ENCODE results near the gene FMN1. TPM values are rescaled to one million over a fixed set of nuclear protein-coding genes. Genes with fewer than 3 reads are reported as not detected.

Gene FMN1
- polyA plus RNA-seq, 4 donors: 0.54 to 2.1 (median 0.86) TPM

GRCh38 chr15:32936976-32937375 lies 257.5 kb downstream of the FMN1 start:
- H3K27ac ChIP-seq (ENCODE audit: low read depth in 1 of 3, low read length in 2 of 3): no peak overlapping the region
- H3K36me3 ChIP-seq (ENCODE audit: control insufficient read depth in 3 of 3, insufficient read depth in 2 of 3, low read depth in 1 of 3, low read length in 3 of 3): no peaks in the 10 kb centered on the region
- no peaks in the 10 kb centered on the region for H3K27me3 ChIP-seq (ENCODE audit: control insufficient read depth in 3 of 3, insufficient read depth in 3 of 3, low read length in 3 of 3)
- WGBS, 3 donors: 90 to 94% (median 91%) methylated on average over 4 of the region's 4 CpGs
- no peak for DNase-seq
- no peaks in the 10 kb centered on the region for H3K9me3 ChIP-seq (ENCODE audit: control insufficient read depth in 2 of 2, insufficient read depth in 1 of 2, low read depth in 1 of 2, low read length in 1 of 2)
- no peaks in the 10 kb centered on the region for H3K4me1 ChIP-seq (ENCODE audit: control insufficient read depth in 3 of 3, insufficient read depth in 2 of 3, low read depth in 1 of 3, low read length in 2 of 3)
- H3K4me3 ChIP-seq (ENCODE audit: low read depth in 1 of 3, low read length in 3 of 3): no peak overlapping the region
- no peak for FAIRE-seq

DNA sequence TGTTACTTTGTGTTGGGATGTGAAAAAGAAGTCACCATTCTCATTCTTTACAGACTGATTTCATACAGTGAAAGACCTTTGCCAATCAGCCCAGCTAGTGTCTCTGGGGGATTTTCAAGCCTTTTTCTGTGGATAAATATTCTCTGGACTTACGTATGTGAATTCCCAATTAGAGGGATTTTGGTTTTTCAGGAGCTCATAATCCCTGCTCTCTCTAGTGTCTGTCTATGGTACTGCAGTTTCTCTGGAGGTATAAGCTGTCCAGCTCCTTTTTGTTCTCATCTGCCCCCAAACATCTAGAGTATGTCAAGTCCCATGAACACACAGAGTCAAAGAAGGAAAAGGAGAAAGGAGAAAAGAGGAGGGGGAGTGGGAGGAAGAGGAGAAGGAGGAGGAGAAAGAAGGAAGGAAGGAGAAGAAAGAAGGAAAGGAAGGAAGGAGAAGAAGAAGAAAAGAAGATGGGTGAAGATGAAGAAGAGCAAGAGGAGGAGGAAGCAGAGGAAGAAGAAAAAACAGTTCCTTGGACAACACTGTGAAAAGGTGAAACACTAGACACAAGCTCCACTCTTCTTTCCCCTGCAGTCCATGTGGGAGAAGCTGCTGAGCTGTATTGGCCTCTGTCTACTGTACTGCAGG lies 258.1 kb downstream of the FMN1 start:
- Histone ChIP-seq H3K27ac (ENCODE audit: low read depth in 1 of 3, low read length in 2 of 3) (no peak overlapping the region), H3K27me3 (ENCODE audit: control insufficient read depth in 3 of 3, insufficient read depth in 3 of 3, low read length in 3 of 3) (no peaks in the 10 kb centered on the region), H3K4me3 (ENCODE audit: low read depth in 1 of 3, low read length in 3 of 3) (no peak overlapping the region), H3K4me1 (ENCODE audit: control insufficient read depth in 3 of 3, insufficient read depth in 2 of 3, low read depth in 1 of 3, low read length in 2 of 3) (no peaks in the 10 kb centered on the region), H3K36me3 (ENCODE audit: control insufficient read depth in 3 of 3, insufficient read depth in 2 of 3, low read depth in 1 of 3, low read length in 3 of 3) (no peaks in the 10 kb centered on the region), H3K9me3 (ENCODE audit: control insufficient read depth in 2 of 2, insufficient read depth in 1 of 2, low read depth in 1 of 2, low read length in 1 of 2) (no peaks in the 10 kb centered on the region)
- 46 to 84% (median 76%) methylated on average over 1 of the region's 1 CpG for WGBS, 3 donors
- DNase-seq: no peak
- no peak for FAIRE-seq

GRCh38 chr15:32935139-32935538 lies 259.4 kb downstream of the FMN1 start:
- H3K4me1 ChIP-seq (ENCODE audit: control insufficient read depth in 3 of 3, insufficient read depth in 2 of 3, low read depth in 1 of 3, low read length in 2 of 3): no peaks in the 10 kb centered on the region
- no peak overlapping the region for H3K27ac ChIP-seq (ENCODE audit: low read depth in 1 of 3, low read length in 2 of 3)
- no peaks in the 10 kb centered on the region for H3K9me3 ChIP-seq (ENCODE audit: control insufficient read depth in 2 of 2, insufficient read depth in 1 of 2, low read depth in 1 of 2, low read length in 1 of 2)
- 95 to 98% (median 97%) methylated on average over 5 of the region's 5 CpGs for WGBS, 3 donors
- FAIRE-seq (no peak), DNase-seq (no peak)
- H3K4me3 ChIP-seq (ENCODE audit: low read depth in 1 of 3, low read length in 3 of 3): no peak overlapping the region
- H3K36me3 ChIP-seq (ENCODE audit: control insufficient read depth in 3 of 3, insufficient read depth in 2 of 3, low read depth in 1 of 3, low read length in 3 of 3): no peaks in the 10 kb centered on the region
- no peaks in the 10 kb centered on the region for H3K27me3 ChIP-seq (ENCODE audit: control insufficient read depth in 3 of 3, insufficient read depth in 3 of 3, low read length in 3 of 3)

- H3K36me3 ChIP-seq (ENCODE audit: control insufficient read depth in 3 of 3, insufficient read depth in 2 of 3, low read depth in 1 of 3, low read length in 3 of 3): no peaks in the 10 kb centered on the region
- H3K27ac ChIP-seq (ENCODE audit: low read depth in 1 of 3, low read length in 2 of 3): no peak overlapping the region
- H3K4me1 ChIP-seq (ENCODE audit: control insufficient read depth in 3 of 3, insufficient read depth in 2 of 3, low read depth in 1 of 3, low read length in 2 of 3): no peaks in the 10 kb centered on the region
- FAIRE-seq (no peak), DNase-seq (no peak)
- no peaks in the 10 kb centered on the region for H3K9me3 ChIP-seq (ENCODE audit: control insufficient read depth in 2 of 2, insufficient read depth in 1 of 2, low read depth in 1 of 2, low read length in 1 of 2)
- no peaks in the 10 kb centered on the region for H3K27me3 ChIP-seq (ENCODE audit: control insufficient read depth in 3 of 3, insufficient read depth in 3 of 3, low read length in 3 of 3)
- H3K4me3 ChIP-seq (ENCODE audit: low read depth in 1 of 3, low read length in 3 of 3): no peak overlapping the region
- WGBS, 3 donors: 79 to 100% (median 82%) methylated on average over 1 of the region's 1 CpG
These were observed 261.3 kb downstream of the FMN1 start for GRCh38 chr15:32933236-32933635.

DNA sequence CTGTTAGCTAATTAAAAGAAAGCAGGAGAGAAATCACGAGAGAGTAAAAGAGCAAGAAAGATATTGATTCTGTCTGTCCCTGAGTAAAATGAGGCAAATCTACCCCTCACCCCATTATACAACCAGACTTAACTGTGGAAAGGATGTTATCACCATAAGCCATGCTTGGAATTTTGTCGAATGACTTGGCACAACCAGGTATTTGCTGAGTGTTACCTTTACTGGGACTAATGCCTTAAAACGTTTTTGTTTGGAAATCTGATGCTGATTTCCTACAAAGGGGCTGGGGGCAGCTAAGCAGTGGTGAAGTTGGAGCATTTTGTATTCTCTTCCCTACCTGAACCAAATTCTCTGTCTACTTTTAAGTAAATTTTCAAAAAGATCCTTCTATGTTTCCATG lies 265.6 kb downstream of the FMN1 start:
- DNase-seq: no peak
- FAIRE-seq: no peak
- H3K4me3 ChIP-seq (ENCODE audit: low read depth in 1 of 3, low read length in 3 of 3): no peak overlapping the region
- H3K36me3 ChIP-seq (ENCODE audit: control insufficient read depth in 3 of 3, insufficient read depth in 2 of 3, low read depth in 1 of 3, low read length in 3 of 3): no peaks in the 10 kb centered on the region
- H3K27me3 ChIP-seq (ENCODE audit: control insufficient read depth in 3 of 3, insufficient read depth in 3 of 3, low read length in 3 of 3): no peaks in the 10 kb centered on the region
- no peak overlapping the region for H3K27ac ChIP-seq (ENCODE audit: low read depth in 1 of 3, low read length in 2 of 3)
- 41 to 58% (median 54%) methylated on average over 3 of the region's 3 CpGs for WGBS, 3 donors
- no peaks in the 10 kb centered on the region for H3K9me3 ChIP-seq (ENCODE audit: control insufficient read depth in 2 of 2, insufficient read depth in 1 of 2, low read depth in 1 of 2, low read length in 1 of 2)
- H3K4me1 ChIP-seq (ENCODE audit: control insufficient read depth in 3 of 3, insufficient read depth in 2 of 3, low read depth in 1 of 3, low read length in 2 of 3): no peaks in the 10 kb centered on the region

GRCh38 chr15:32927124-32927523 lies 267.4 kb downstream of the FMN1 start:
- Histone ChIP-seq H3K27ac (ENCODE audit: low read depth in 1 of 3, low read length in 2 of 3) (no peak overlapping the region), H3K9me3 (ENCODE audit: control insufficient read depth in 2 of 2, insufficient read depth in 1 of 2, low read depth in 1 of 2, low read length in 1 of 2) (no peaks in the 10 kb centered on the region), H3K4me3 (ENCODE audit: low read depth in 1 of 3, low read length in 3 of 3) (no peak overlapping the region), H3K4me1 (ENCODE audit: control insufficient read depth in 3 of 3, insufficient read depth in 2 of 3, low read depth in 1 of 3, low read length in 2 of 3) (no peaks in the 10 kb centered on the region), H3K36me3 (ENCODE audit: control insufficient read depth in 3 of 3, insufficient read depth in 2 of 3, low read depth in 1 of 3, low read length in 3 of 3) (no peaks in the 10 kb centered on the region), H3K27me3 (ENCODE audit: control insufficient read depth in 3 of 3, insufficient read depth in 3 of 3, low read length in 3 of 3) (no peaks in the 10 kb centered on the region)
- DNase-seq: no peak
- FAIRE-seq: no peak
- 68 to 93% (median 83%) methylated on average over 4 of the region's 4 CpGs for WGBS, 3 donors

DNA sequence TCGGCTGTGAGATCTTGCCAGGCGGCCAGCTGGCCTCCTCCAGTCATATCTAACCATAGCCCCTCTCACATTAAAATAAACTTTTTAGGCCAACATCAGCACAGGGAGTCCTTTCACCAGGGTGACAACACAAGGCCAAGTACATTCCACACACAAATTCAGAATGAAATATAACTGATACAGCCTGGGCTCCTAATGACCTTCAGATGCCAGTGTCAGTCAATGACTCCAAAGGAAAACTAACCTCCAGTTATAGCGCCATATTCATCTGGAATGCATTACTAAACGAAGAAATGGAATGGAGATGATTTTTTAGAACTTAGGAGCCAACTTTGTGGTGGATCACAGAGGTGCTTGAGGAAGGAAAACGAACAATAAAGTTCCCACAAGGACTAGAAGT lies 271.3 kb downstream of the FMN1 start:
- H3K4me1 ChIP-seq (ENCODE audit: control insufficient read depth in 3 of 3, insufficient read depth in 2 of 3, low read depth in 1 of 3, low read length in 2 of 3): no peaks in the 10 kb centered on the region
- no peaks in the 10 kb centered on the region for H3K9me3 ChIP-seq (ENCODE audit: control insufficient read depth in 2 of 2, insufficient read depth in 1 of 2, low read depth in 1 of 2, low read length in 1 of 2)
- DNase-seq (no peak), FAIRE-seq (no peak)
- no peak overlapping the region for H3K27ac ChIP-seq (ENCODE audit: low read depth in 1 of 3, low read length in 2 of 3)
- no peak overlapping the region for H3K4me3 ChIP-seq (ENCODE audit: low read depth in 1 of 3, low read length in 3 of 3)
- H3K36me3 ChIP-seq (ENCODE audit: control insufficient read depth in 3 of 3, insufficient read depth in 2 of 3, low read depth in 1 of 3, low read length in 3 of 3): no peaks in the 10 kb centered on the region
- 85 to 89% (median 86%) methylated on average over 5 of the region's 5 CpGs for WGBS, 3 donors
- no peaks in the 10 kb centered on the region for H3K27me3 ChIP-seq (ENCODE audit: control insufficient read depth in 3 of 3, insufficient read depth in 3 of 3, low read length in 3 of 3)

- no peak overlapping the region for H3K4me3 ChIP-seq (ENCODE audit: low read depth in 1 of 3, low read length in 3 of 3)
- H3K4me1 ChIP-seq (ENCODE audit: control insufficient read depth in 3 of 3, insufficient read depth in 2 of 3, low read depth in 1 of 3, low read length in 2 of 3): no peaks in the 10 kb centered on the region
- H3K36me3 ChIP-seq (ENCODE audit: control insufficient read depth in 3 of 3, insufficient read depth in 2 of 3, low read depth in 1 of 3, low read length in 3 of 3): no peaks in the 10 kb centered on the region
- DNase-seq: no peak
- 62 to 93% (median 78%) methylated on average over 3 of the region's 3 CpGs for WGBS, 3 donors
- no peak for FAIRE-seq
- no peaks in the 10 kb centered on the region for H3K27me3 ChIP-seq (ENCODE audit: control insufficient read depth in 3 of 3, insufficient read depth in 3 of 3, low read length in 3 of 3)
- H3K9me3 ChIP-seq (ENCODE audit: control insufficient read depth in 2 of 2, insufficient read depth in 1 of 2, low read depth in 1 of 2, low read length in 1 of 2): no peaks in the 10 kb centered on the region
- H3K27ac ChIP-seq (ENCODE audit: low read depth in 1 of 3, low read length in 2 of 3): no peak overlapping the region
These were observed 272.0 kb downstream of the FMN1 start for GRCh38 chr15:32922541-32922940.

- FAIRE-seq (no peak), DNase-seq (no peak)
- Histone ChIP-seq H3K36me3 (ENCODE audit: control insufficient read depth in 3 of 3, insufficient read depth in 2 of 3, low read depth in 1 of 3, low read length in 3 of 3) (no peaks in the 10 kb centered on the region), H3K27me3 (ENCODE audit: control insufficient read depth in 3 of 3, insufficient read depth in 3 of 3, low read length in 3 of 3) (no peaks in the 10 kb centered on the region), H3K27ac (ENCODE audit: low read depth in 1 of 3, low read length in 2 of 3) (no peak overlapping the region), H3K4me3 (ENCODE audit: low read depth in 1 of 3, low read length in 3 of 3) (no peak overlapping the region), H3K9me3 (ENCODE audit: control insufficient read depth in 2 of 2, insufficient read depth in 1 of 2, low read depth in 1 of 2, low read length in 1 of 2) (no peaks in the 10 kb centered on the region), H3K4me1 (ENCODE audit: control insufficient read depth in 3 of 3, insufficient read depth in 2 of 3, low read depth in 1 of 3, low read length in 2 of 3) (no peaks in the 10 kb centered on the region)
- 53 to 82% (median 75%) methylated on average over 5 of the region's 5 CpGs for WGBS, 3 donors
These were observed 274.6 kb downstream of the FMN1 start for GRCh38 chr15:32919749-32920414.
